Measurements from ENCODE around the gene RANBP9. TPM values are rescaled to one million over a fixed set of nuclear protein-coding genes. Genes with fewer than 3 reads are reported as not detected.

The RANBP9 gene
- total and polyA plus RNA-seq, 2 of the 13 experiments (the other 11 are each of a cell fraction or from before 2014, with no cell fraction given), result 26.6 to 30.6 TPM

GRCh38 chr6:13711733-13712598 lies at the start of gene RANBP9 (continued):
- TF ChIP-seq FOXP4 (CRISPR knock-in tag; IDR thresholded peaks at IDR 0.05) (peak; percentile 69), ZBTB4 (CRISPR knock-in tag; IDR thresholded peaks at IDR 0.05; ENCODE audit: borderline replicate concordance) (peak; percentile 73; the same call in 1 of the 2 replicates), TAF1 (CRISPR knock-in tag; IDR thresholded peaks at IDR 0.05) (peak; percentile 72), ZNF326 (CRISPR knock-in tag; IDR thresholded peaks at IDR 0.05; ENCODE audit: borderline replicate concordance) (no peak), ZNF572 (CRISPR knock-in tag; IDR thresholded peaks at IDR 0.05) (no peak), NR3C1 (CRISPR knock-in tag; IDR thresholded peaks at IDR 0.05) (no peak), DNMT3B (CRISPR knock-in tag; conservative IDR thresholded peaks at IDR 0.05) (no peak), ZNF136 (CRISPR knock-in tag; IDR thresholded peaks at IDR 0.05; ENCODE audit: low read depth) (0 out of 2 replicates have a peak, but pooled peaks have one; percentile 52), KDM4B (CRISPR knock-in tag; IDR thresholded peaks at IDR 0.05) (no peak), ZNF331 (CRISPR knock-in tag; IDR thresholded peaks at IDR 0.05) (peak; percentile 72), MED13 (CRISPR knock-in tag; IDR thresholded peaks at IDR 0.05) (peak; percentile 92), RCOR2 (CRISPR knock-in tag; IDR thresholded peaks at IDR 0.05) (no peak), LRRFIP1 (CRISPR knock-in tag; conservative IDR thresholded peaks at IDR 0.05) (no peak), CERS6 (CRISPR knock-in tag; IDR thresholded peaks at IDR 0.05) (no peak), NFKBIZ (CRISPR knock-in tag; IDR thresholded peaks at IDR 0.05) (peak; percentile 79; the same call in 1 of the 2 replicates)
